Right atrium auricular region (tissue), 2 donors: ENCODE data around the gene LRRC7. TPM values are rescaled to one million over a fixed set of nuclear protein-coding genes. Genes with fewer than 3 reads are reported as not detected.

Source experiments
- DNase-seq: peaks from one replicate; pipeline ENCODE4 v3.0.0-alpha.2; 2019; ENCODE audit warnings: low spot score
- H3K27ac ChIP-seq, 2 donors: fragments of 200-600 bp; sonication (generic); 1 replicate in 1 of 2; 2 replicates in 1 of 2; pipeline ENCODE4 v1.5.1; 2016 to 2019
- H3K27me3 ChIP-seq, 2 donors: fragments of 200-600 bp; sonication (generic); one replicate each; pipeline versions ENCODE4 v1.5.1 to v1.6.0; 2017 to 2019
- H3K36me3 ChIP-seq: fragments of 200-600 bp; sonication (generic); one replicate; pipeline ENCODE4 v1.5.1; 2016
- H3K4me1 ChIP-seq, 2 donors: fragments of 200-600 bp; sonication (generic); one replicate each; pipeline versions ENCODE4 v1.5.1 to v1.6.0; 2017 to 2019
- H3K4me3 ChIP-seq, 2 donors: fragments of 200-600 bp; sonication (generic); 1 replicate in 1 of 2; 2 replicates in 1 of 2; pipeline ENCODE4 v1.5.1; 2017 to 2019; ENCODE audit warnings: mild to moderate bottlenecking in 1 of 2, moderate library complexity in 1 of 2
- H3K9me3 ChIP-seq, 2 donors: fragments of 200-600 bp; sonication (generic); one replicate each; pipeline ENCODE4 v1.5.1; 2019
- CTCF ChIP-seq, 2 donors: fragments of 200-600 bp; sonication (generic); IDR thresholded peaks; one replicate each; pipeline ENCODE4 v1.5.1; 2019; ENCODE audit warnings: antibody characterized with exemption in 2 of 2
- total RNA-seq, 2 donors: library from RNA; depleted of rRNA; stranded (reverse); fragments of >200 nt; gene quantifications; one replicate each; pipeline ENCODE4 v1.1.0, GENCODE V29; 2016

LRRC7 gene
- total RNA-seq, 2 donors from 2014 or later, result 0.75 to 14.3 TPM

GRCh38 chr1:69651656-69652055 lies 83.9 kb downstream of the LRRC7 start:
- Histone ChIP-seq H3K27me3 (no peaks in the 10 kb centered on the region), H3K9me3 (no peaks in the 10 kb centered on the region), H3K4me1 (no peaks in the 10 kb centered on the region), H3K4me3 (no peak overlapping the region), H3K36me3 (no peaks in the 10 kb centered on the region), H3K27ac (no peak overlapping the region)
- DNase-seq, result no peak
- TF ChIP-seq CTCF (IDR thresholded peaks at IDR 0.05), result no peak

- H3K27me3 ChIP-seq, result no peaks in the 10 kb centered on the region
- no peaks in the 10 kb centered on the region for H3K36me3 ChIP-seq
- no peaks in the 10 kb centered on the region for H3K9me3 ChIP-seq
- H3K4me3 ChIP-seq, result no peak overlapping the region
- DNase-seq, result no peak
- H3K4me1 ChIP-seq, result no peaks in the 10 kb centered on the region
- no peak for TF ChIP-seq CTCF (IDR thresholded peaks at IDR 0.05)
- H3K27ac ChIP-seq, result no peak overlapping the region
These were observed 90.2 kb downstream of the LRRC7 start for GRCh38 chr1:69657971-69658370.

- DNase-seq, result no peak
- Histone ChIP-seq H3K36me3 (no peaks in the 10 kb centered on the region), H3K27ac (no peak overlapping the region), H3K4me3 (no peak overlapping the region), H3K27me3 (no peaks in the 10 kb centered on the region), H3K9me3 (no peaks in the 10 kb centered on the region), H3K4me1 (no peaks in the 10 kb centered on the region)
- no peak for TF ChIP-seq CTCF (IDR thresholded peaks at IDR 0.05)
These were observed 94.0 kb downstream of the LRRC7 start for GRCh38 chr1:69661686-69662085.

GRCh38 chr1:69662321-69662720 lies 94.6 kb downstream of the LRRC7 start:
- H3K4me3 ChIP-seq, result no peak overlapping the region
- no peaks in the 10 kb centered on the region for H3K27me3 ChIP-seq
- TF ChIP-seq CTCF (IDR thresholded peaks at IDR 0.05), result no peak
- no peaks in the 10 kb centered on the region for H3K4me1 ChIP-seq
- no peaks in the 10 kb centered on the region for H3K36me3 ChIP-seq
- DNase-seq, result no peak
- no peak overlapping the region for H3K27ac ChIP-seq
- no peaks in the 10 kb centered on the region for H3K9me3 ChIP-seq

GRCh38 chr1:69671363-69672010 lies 103.8 kb downstream of the LRRC7 start:
- DNase-seq, result no peak
- no peaks in the 10 kb centered on the region for H3K4me1 ChIP-seq
- H3K36me3 ChIP-seq, result no peaks in the 10 kb centered on the region
- H3K9me3 ChIP-seq, result no peaks in the 10 kb centered on the region
- no peak overlapping the region for H3K27ac ChIP-seq
- TF ChIP-seq CTCF (IDR thresholded peaks at IDR 0.05), result no peak
- no peak overlapping the region for H3K4me3 ChIP-seq
- no peaks in the 10 kb centered on the region for H3K27me3 ChIP-seq

- H3K9me3 ChIP-seq, result no peaks in the 10 kb centered on the region
- no peak for TF ChIP-seq CTCF (IDR thresholded peaks at IDR 0.05)
- no peak for DNase-seq
- H3K4me1 ChIP-seq, result no peaks in the 10 kb centered on the region
- no peaks in the 10 kb centered on the region for H3K27me3 ChIP-seq
- H3K27ac ChIP-seq, result no peak overlapping the region
- no peaks in the 10 kb centered on the region for H3K36me3 ChIP-seq
- no peak overlapping the region for H3K4me3 ChIP-seq
These were observed 105.6 kb downstream of the LRRC7 start for GRCh38 chr1:69673321-69673720.
